ENCODE data around the gene OLFM2.
"Not testable (repeated sequence)": the region's sequence is repeated elsewhere in the genome, so short reads cannot be mapped to it uniquely, and the experiment has no call there.

OLFM2 gene

GRCh38 chr19:9937001-9937411 is 691 bp upstream of the OLFM2 start:
- in situ Hi-C loops (cut with MboI; ENCODE audit: low sequenced_read_pairs, unreplicated experiment): loop anchor here (10.0 to 25.0 kb wide), 3 partner anchors 88 to 450 kb away; partner anchors contain the start of genes S1PR2 and TYK2
- TF ChIP-seq CTCF (IDR thresholded peaks at IDR 0.05; ENCODE audit: borderline replicate concordance, control extremely low read depth, extremely low read depth, insufficient read depth, missing control alignments): no peak
- DNase-seq (ENCODE audit: low spot score): no peak

GRCh38 chr19:9935506-9936325 is 599 bp downstream of the OLFM2 start:
- TF ChIP-seq CTCF (IDR thresholded peaks at IDR 0.05; ENCODE audit: borderline replicate concordance, control extremely low read depth, extremely low read depth, insufficient read depth, missing control alignments): no peak
- DNase-seq (ENCODE audit: low spot score): no peak
- in situ Hi-C loops (cut with MboI; ENCODE audit: low sequenced_read_pairs, unreplicated experiment): loop anchor here (10.0 to 25.0 kb wide), 3 partner anchors 89 to 452 kb away; partner anchors contain the start of genes S1PR2 and TYK2

GRCh38 chr19:9934132-9934950 is 2.0 kb downstream of the OLFM2 start:
- in situ Hi-C loops (cut with MboI; ENCODE audit: low sequenced_read_pairs, unreplicated experiment): loop anchor here (10.0 to 25.0 kb wide), 3 partner anchors 90 to 453 kb away; partner anchors contain the start of genes S1PR2 and TYK2
- peak; percentile 91 for DNase-seq (ENCODE audit: low spot score)
- TF ChIP-seq CTCF (IDR thresholded peaks at IDR 0.05; ENCODE audit: borderline replicate concordance, control extremely low read depth, extremely low read depth, insufficient read depth, missing control alignments): peak; percentile 80

- in situ Hi-C loops (cut with MboI; ENCODE audit: low sequenced_read_pairs, unreplicated experiment): loop anchor here (10.0 to 25.0 kb wide), 3 partner anchors 92 to 454 kb away; partner anchors contain the start of genes S1PR2 and TYK2
- no peak for TF ChIP-seq CTCF (IDR thresholded peaks at IDR 0.05; ENCODE audit: borderline replicate concordance, control extremely low read depth, extremely low read depth, insufficient read depth, missing control alignments)
- no peak for DNase-seq (ENCODE audit: low spot score)
Measured at GRCh38 chr19:9932835-9933234, 3.5 kb downstream of the OLFM2 start.

GRCh38 chr19:9931629-9932028 is 4.7 kb downstream of the OLFM2 start:
- DNase-seq (ENCODE audit: low spot score): no peak
- in situ Hi-C loops (cut with MboI; ENCODE audit: low sequenced_read_pairs, unreplicated experiment): loop anchor here (10.0 to 25.0 kb wide), 3 partner anchors 93 to 456 kb away; partner anchors contain the start of genes S1PR2 and TYK2
- TF ChIP-seq CTCF (IDR thresholded peaks at IDR 0.05; ENCODE audit: borderline replicate concordance, control extremely low read depth, extremely low read depth, insufficient read depth, missing control alignments): no peak

- in situ Hi-C loops (cut with MboI; ENCODE audit: low sequenced_read_pairs, unreplicated experiment): no loop called here
- TF ChIP-seq CTCF (IDR thresholded peaks at IDR 0.05; ENCODE audit: borderline replicate concordance, control extremely low read depth, extremely low read depth, insufficient read depth, missing control alignments): no peak
- no peak for DNase-seq (ENCODE audit: low spot score)
Measured at GRCh38 chr19:9923440-9923839, 12.9 kb downstream of the OLFM2 start.

GRCh38 chr19:9922782-9923379 is 13.4 kb downstream of the OLFM2 start:
- in situ Hi-C loops (cut with MboI; ENCODE audit: low sequenced_read_pairs, unreplicated experiment); DNase-seq (ENCODE audit: low spot score): not testable (repeated sequence)
